HepG2 (cell line): ENCODE measurements around the gene LMNA. TPM values are rescaled to one million over a fixed set of nuclear protein-coding genes. Genes with fewer than 3 reads are reported as not detected.
A peak's percentile ranks its signal among the peaks of the same experiment; 100 is the strongest.

Experiments used
- CHD4 ChIP-seq: fragments of 200-600 bp; sonication (generic); IDR thresholded peaks from 2 replicates; pipeline ENCODE4 v1.7.0; 2017; ENCODE audit warnings: mild to moderate bottlenecking, low read length, borderline replicate concordance
- GZF1 ChIP-seq: sonication (generic); formaldehyde crosslinking; IDR thresholded peaks from 2 replicates; pipeline ENCODE4 v1.5.1; 2020; ENCODE audit warnings: mild to moderate bottlenecking, missing genetic modification reagents
- ISX ChIP-seq: sonication (generic); formaldehyde crosslinking; conservative IDR thresholded peaks from 2 replicates; pipeline ENCODE4 v1.5.0; 2020; ENCODE audit warnings: missing genetic modification reagents
- MEIS2 ChIP-seq: sonication (generic); formaldehyde crosslinking; IDR thresholded peaks from 2 replicates; pipeline ENCODE4 v1.9.0; 2021; ENCODE audit warnings: mild to moderate bottlenecking, missing genetic modification reagents
- MLLT10 ChIP-seq: sonication (generic); formaldehyde crosslinking; IDR thresholded peaks from 2 replicates; pipeline ENCODE4 v1.4.0; 2020; ENCODE audit warnings: missing genetic modification reagents
- NCOA2 ChIP-seq: sonication (generic); formaldehyde crosslinking; IDR thresholded peaks from 2 replicates; pipeline ENCODE4 v1.8.0; 2022; ENCODE audit warnings: inconsistent platforms
- NR1H2 ChIP-seq: sonication (generic); formaldehyde crosslinking; IDR thresholded peaks from 2 replicates; pipeline ENCODE4 v1.8.1; 2022; ENCODE audit warnings: low read depth, missing genetic modification reagents, borderline replicate concordance
- NR2F1 ChIP-seq, 2 experiments: fragments of 450-650 bp in 1 of 2; formaldehyde crosslinking in 1 of 2; IDR thresholded peaks; 2 replicates each; pipeline versions ENCODE4 v1.5.0 to v1.6.1; 2016 to 2020; ENCODE audit warnings: mild to moderate bottlenecking in 1 of 2, missing compliant biosample characterization in 1 of 2, missing genetic modification reagents in 1 of 2, moderate library complexity in 1 of 2
- RFX1 ChIP-seq: fragments of 450-650 bp; IDR thresholded peaks from 2 replicates; pipeline ENCODE4 v1.6.1; 2017
- SP140L ChIP-seq: sonication (generic); formaldehyde crosslinking; IDR thresholded peaks from 2 replicates; pipeline ENCODE4 v1.4.0; 2020; ENCODE audit warnings: missing genetic modification reagents, borderline replicate concordance
- TAF1 ChIP-seq: sonication (generic); formaldehyde crosslinking; IDR thresholded peaks from 2 replicates; pipeline ENCODE4 v1.4.0; 2020; ENCODE audit warnings: missing genetic modification reagents
- TARDBP ChIP-seq: sonication (generic); formaldehyde crosslinking; IDR thresholded peaks from 2 replicates; pipeline ENCODE4 v1.8.0; 2022; ENCODE audit warnings: mild to moderate bottlenecking, missing genetic modification reagents
- TMF1 ChIP-seq: sonication (generic); formaldehyde crosslinking; IDR thresholded peaks from 2 replicates; pipeline ENCODE4 v1.8.1; 2022; ENCODE audit warnings: low read depth, missing genetic modification reagents
- TP53 ChIP-seq: sonication (generic); formaldehyde crosslinking; conservative IDR thresholded peaks from 2 replicates; pipeline ENCODE4 v1.4.0; 2020; ENCODE audit warnings: missing genetic modification reagents
- ZNF468 ChIP-seq: sonication (generic); formaldehyde crosslinking; IDR thresholded peaks from 2 replicates; pipeline ENCODE4 v1.8.0; 2022; ENCODE audit warnings: mild to moderate bottlenecking, moderate library complexity, missing genetic modification reagents
- ZNF562 ChIP-seq: sonication (generic); formaldehyde crosslinking; IDR thresholded peaks from 2 replicates; pipeline ENCODE4 v1.8.0; 2022; ENCODE audit warnings: missing genetic modification reagents, borderline replicate concordance
- ZNF569 ChIP-seq: sonication (generic); formaldehyde crosslinking; IDR thresholded peaks from 2 replicates; pipeline ENCODE4 v1.5.0; 2020; ENCODE audit warnings: mild to moderate bottlenecking, missing genetic modification reagents, moderate library complexity, borderline replicate concordance
- ZNF570 ChIP-seq: sonication (generic); formaldehyde crosslinking; IDR thresholded peaks from 2 replicates; pipeline ENCODE4 v1.4.0; 2020; ENCODE audit warnings: mild to moderate bottlenecking, missing genetic modification reagents, borderline replicate concordance
- ZNF607 ChIP-seq: sonication (generic); formaldehyde crosslinking; IDR thresholded peaks from 2 replicates; pipeline ENCODE4 v1.5.1; 2020; ENCODE audit warnings: missing genetic modification reagents, mild to moderate bottlenecking, borderline replicate concordance
- ZNF782 ChIP-seq: sonication (generic); formaldehyde crosslinking; IDR thresholded peaks from 2 replicates; pipeline ENCODE4 v1.4.0; 2020; ENCODE audit warnings: missing genetic modification reagents, mild to moderate bottlenecking, borderline replicate concordance
- ZNF891 ChIP-seq: sonication (generic); formaldehyde crosslinking; IDR thresholded peaks from 2 replicates; pipeline ENCODE4 v1.5.0; 2020; ENCODE audit warnings: mild to moderate bottlenecking, missing genetic modification reagents
- polyA plus RNA-seq, 8 experiments: library from polyadenylated mRNA; depleted of rRNA in 3 of 8; stranded (reverse) in 7 of 8; unstranded in 1 of 8; fragments of >200 nt; fragmentation: Illumina TruSeq in 4 of 8; extraction: Trizol in 4 of 8; gene quantifications; 2 replicates each; pipeline versions ENCODE4 v1.2.1 to v1.2.3, GENCODE V29; 2011 to 2016; ENCODE audit warnings: low read depth in 4 of 8, missing spikeins in 1 of 8, mixed read lengths in 1 of 8; ENCODE audit not compliant: insufficient read depth in 1 of 8
- total RNA-seq, 5 experiments: library from RNA; depleted of rRNA; stranded (reverse); fragments of >200 nt; fragmentation: Illumina TruSeq; extraction: Trizol; gene quantifications; 2 replicates each; pipeline ENCODE4 v1.2.3, GENCODE V29; 2016; ENCODE audit warnings: low read depth in 1 of 5
- TF ChIP-seq, protein P1 (sequence below): sonication (generic); formaldehyde crosslinking; IDR thresholded peaks from 2 replicates; pipeline ENCODE4 v1.4.0; 2020; ENCODE audit warnings: missing genetic modification reagents, borderline replicate concordance
- TF ChIP-seq, protein P2 (sequence below): sonication (generic); formaldehyde crosslinking; IDR thresholded peaks from 2 replicates; pipeline ENCODE4 v1.4.0; 2020; ENCODE audit warnings: low read depth, mild to moderate bottlenecking, missing genetic modification reagents
- TF ChIP-seq, protein P3 (sequence below): sonication (generic); formaldehyde crosslinking; IDR thresholded peaks from 2 replicates; pipeline ENCODE4 v1.4.0; 2020; ENCODE audit warnings: missing genetic modification reagents
- TF ChIP-seq, protein P4 (sequence below): sonication (generic); formaldehyde crosslinking; IDR thresholded peaks from 2 replicates; pipeline ENCODE4 v1.8.0; 2022; ENCODE audit warnings: mild to moderate bottlenecking, missing genetic modification reagents, moderate library complexity

The LMNA gene
- total and polyA plus RNA-seq, 2 of the 13 experiments (the other 11 are each of a cell fraction or from before 2014, with no cell fraction given) = 107 to 225 TPM

DNA sequence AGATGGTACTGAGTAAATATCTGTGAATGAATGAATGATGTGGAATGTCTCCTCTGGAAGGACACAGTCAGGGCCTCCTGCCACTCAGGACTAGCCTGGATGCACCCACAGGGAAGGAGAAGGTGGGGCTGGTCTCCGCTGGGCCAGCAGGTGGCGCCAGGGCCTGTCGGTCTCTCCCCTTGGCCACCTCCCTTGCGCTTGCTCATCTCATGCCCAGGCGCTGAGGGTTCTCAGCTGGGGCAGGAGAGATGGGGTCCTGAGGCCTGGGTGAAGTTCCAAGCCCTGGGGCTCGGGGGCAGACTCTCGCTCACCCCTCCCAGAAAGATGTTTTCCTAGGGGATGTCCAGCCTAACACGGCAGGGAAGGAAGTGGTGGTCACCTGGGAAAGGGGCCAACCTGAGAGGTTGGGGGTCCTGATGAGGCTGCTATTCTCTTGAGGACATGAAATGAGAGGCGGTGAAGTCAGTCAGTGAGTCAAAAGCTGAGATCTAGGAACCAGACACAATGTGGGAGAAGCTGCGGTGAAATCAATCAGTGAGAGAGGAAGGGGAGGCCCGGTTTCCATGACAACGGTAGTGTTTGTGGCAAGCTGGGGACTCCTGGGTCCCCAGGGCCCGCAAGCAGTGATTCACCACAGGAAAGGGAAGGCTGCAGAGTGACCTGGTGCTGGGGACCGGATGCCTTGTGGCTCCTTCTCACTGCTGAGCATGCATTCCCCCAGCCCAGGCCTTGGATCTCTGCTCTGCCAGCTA, 17.7 kb upstream of the LMNA start (continued):
- TF ChIP-seq ZNF891 (CRISPR knock-in tag) (peak; percentile 42; the same call in 1 of the 2 replicates), ZNF570 (CRISPR knock-in tag) (no peak), ZNF782 (CRISPR knock-in tag) (peak; percentile 69; the same call in 1 of the 2 replicates), CHD4 (no peak), ZNF607 (no peak), RFX1 (peak; percentile 42), NCOA2 (peak; percentile 70), SP140L (CRISPR knock-in tag) (no peak), TP53 (CRISPR knock-in tag) (no peak), ZNF569 (CRISPR knock-in tag) (no peak), NR1H2 (CRISPR knock-in tag) (no peak), MEIS2 (CRISPR knock-in tag) (no peak), MLLT10 (no peak), TARDBP (CRISPR knock-in tag) (peak; percentile 35; the same call in 1 of the 2 replicates), TAF1 (CRISPR knock-in tag) (no peak), GZF1 (CRISPR knock-in tag) (no peak), ISX (no peak), TMF1 (no peak), ZNF468 (CRISPR knock-in tag) (no peak), ZNF562 (CRISPR knock-in tag) (no peak), NR2F1 (CRISPR knock-in tag; IDR thresholded peaks at IDR 0.05) (no peak)
- TF ChIP-seq, protein P1, sequence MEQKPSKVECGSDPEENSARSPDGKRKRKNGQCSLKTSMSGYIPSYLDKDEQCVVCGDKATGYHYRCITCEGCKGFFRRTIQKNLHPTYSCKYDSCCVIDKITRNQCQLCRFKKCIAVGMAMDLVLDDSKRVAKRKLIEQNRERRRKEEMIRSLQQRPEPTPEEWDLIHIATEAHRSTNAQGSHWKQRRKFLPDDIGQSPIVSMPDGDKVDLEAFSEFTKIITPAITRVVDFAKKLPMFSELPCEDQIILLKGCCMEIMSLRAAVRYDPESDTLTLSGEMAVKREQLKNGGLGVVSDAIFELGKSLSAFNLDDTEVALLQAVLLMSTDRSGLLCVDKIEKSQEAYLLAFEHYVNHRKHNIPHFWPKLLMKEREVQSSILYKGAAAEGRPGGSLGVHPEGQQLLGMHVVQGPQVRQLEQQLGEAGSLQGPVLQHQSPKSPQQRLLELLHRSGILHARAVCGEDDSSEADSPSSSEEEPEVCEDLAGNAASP (CRISPR knock-in tag) = 0 out of 2 replicates have a peak, but pooled peaks have one; percentile 46
- TF ChIP-seq, protein P2, sequence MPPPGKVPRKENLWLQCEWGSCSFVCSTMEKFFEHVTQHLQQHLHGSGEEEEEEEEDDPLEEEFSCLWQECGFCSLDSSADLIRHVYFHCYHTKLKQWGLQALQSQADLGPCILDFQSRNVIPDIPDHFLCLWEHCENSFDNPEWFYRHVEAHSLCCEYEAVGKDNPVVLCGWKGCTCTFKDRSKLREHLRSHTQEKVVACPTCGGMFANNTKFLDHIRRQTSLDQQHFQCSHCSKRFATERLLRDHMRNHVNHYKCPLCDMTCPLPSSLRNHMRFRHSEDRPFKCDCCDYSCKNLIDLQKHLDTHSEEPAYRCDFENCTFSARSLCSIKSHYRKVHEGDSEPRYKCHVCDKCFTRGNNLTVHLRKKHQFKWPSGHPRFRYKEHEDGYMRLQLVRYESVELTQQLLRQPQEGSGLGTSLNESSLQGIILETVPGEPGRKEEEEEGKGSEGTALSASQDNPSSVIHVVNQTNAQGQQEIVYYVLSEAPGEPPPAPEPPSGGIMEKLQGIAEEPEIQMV (CRISPR knock-in tag) = 0 out of 2 replicates have a peak, but pooled peaks have one; percentile 59
- TF ChIP-seq, protein P3, sequence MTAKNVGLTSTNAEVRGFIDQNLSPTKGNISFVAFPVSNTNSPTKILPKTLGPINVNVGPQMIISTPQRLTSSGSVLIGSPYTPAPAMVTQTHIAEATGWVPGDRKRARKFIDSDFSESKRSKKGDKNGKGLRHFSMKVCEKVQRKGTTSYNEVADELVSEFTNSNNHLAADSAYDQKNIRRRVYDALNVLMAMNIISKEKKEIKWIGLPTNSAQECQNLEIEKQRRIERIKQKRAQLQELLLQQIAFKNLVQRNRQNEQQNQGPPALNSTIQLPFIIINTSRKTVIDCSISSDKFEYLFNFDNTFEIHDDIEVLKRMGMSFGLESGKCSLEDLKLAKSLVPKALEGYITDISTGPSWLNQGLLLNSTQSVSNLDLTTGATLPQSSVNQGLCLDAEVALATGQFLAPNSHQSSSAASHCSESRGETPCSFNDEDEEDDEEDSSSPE (CRISPR knock-in tag) = no peak
- TF ChIP-seq, protein P4, sequence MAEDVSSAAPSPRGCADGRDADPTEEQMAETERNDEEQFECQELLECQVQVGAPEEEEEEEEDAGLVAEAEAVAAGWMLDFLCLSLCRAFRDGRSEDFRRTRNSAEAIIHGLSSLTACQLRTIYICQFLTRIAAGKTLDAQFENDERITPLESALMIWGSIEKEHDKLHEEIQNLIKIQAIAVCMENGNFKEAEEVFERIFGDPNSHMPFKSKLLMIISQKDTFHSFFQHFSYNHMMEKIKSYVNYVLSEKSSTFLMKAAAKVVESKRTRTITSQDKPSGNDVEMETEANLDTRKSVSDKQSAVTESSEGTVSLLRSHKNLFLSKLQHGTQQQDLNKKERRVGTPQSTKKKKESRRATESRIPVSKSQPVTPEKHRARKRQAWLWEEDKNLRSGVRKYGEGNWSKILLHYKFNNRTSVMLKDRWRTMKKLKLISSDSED = 0 out of 2 replicates have a peak, but pooled peaks have one; percentile 46
